ENCODE data around the gene EFCC1. TPM values are rescaled to one million over a fixed set of nuclear protein-coding genes. Genes with fewer than 3 reads are reported as not detected.

EFCC1 gene
- total and polyA plus RNA-seq, 2 of the 13 experiments (the other 11 are each of a cell fraction or from before 2014, with no cell fraction given) = not detected

GRCh38 chr3:129026728-129027543, 25.8 kb downstream of the EFCC1 start (continued):
- TF ChIP-seq HNF1A (IDR thresholded peaks at IDR 0.05; ENCODE audit: low read depth) = no peak
- TF ChIP-seq HNF1A (CRISPR knock-in tag; IDR thresholded peaks at IDR 0.05; ENCODE audit: borderline replicate concordance) = no peak
- no peak for TF ChIP-seq SRSF4 (IDR thresholded peaks at IDR 0.05; ENCODE audit: low read depth, low read length, poor library complexity, severe bottlenecking)
- TF ChIP-seq ZNF574 (CRISPR knock-in tag; IDR thresholded peaks at IDR 0.05) = peak; percentile 54; the same call in 1 of the 2 replicates
- no peak for TF ChIP-seq ZNF761 (CRISPR knock-in tag; conservative IDR thresholded peaks at IDR 0.05)
- TF ChIP-seq ZNF775 (CRISPR knock-in tag; IDR thresholded peaks at IDR 0.05; ENCODE audit: borderline replicate concordance) = no peak
- TF ChIP-seq MAFK (conservative IDR thresholded peaks at IDR 0.05 in 1 of 2, IDR thresholded peaks at IDR 0.05 in 1 of 2; ENCODE audit: low read length in 2 of 2) = no peak
- TF ChIP-seq RELA (CRISPR knock-in tag; IDR thresholded peaks at IDR 0.05) = no peak
- TF ChIP-seq HNRNPUL1 (IDR thresholded peaks at IDR 0.05; ENCODE audit: low read depth, low read length) = no peak
- peak; percentile 42 for TF ChIP-seq GABPA (IDR thresholded peaks at IDR 0.05; ENCODE audit: low read depth, low read length)
- TF ChIP-seq GABPA (CRISPR knock-in tag; IDR thresholded peaks at IDR 0.05; ENCODE audit: low read depth) = peak; percentile 78
- TF ChIP-seq ZNF530 (CRISPR knock-in tag; IDR thresholded peaks at IDR 0.05; ENCODE audit: low read depth) = no peak
- TF ChIP-seq ZNF747 (CRISPR knock-in tag; IDR thresholded peaks at IDR 0.05; ENCODE audit: borderline replicate concordance) = no peak
- no peak for TF ChIP-seq RXRA (CRISPR knock-in tag; IDR thresholded peaks at IDR 0.05)
- TF ChIP-seq GLMP (CRISPR knock-in tag; IDR thresholded peaks at IDR 0.05; ENCODE audit: borderline replicate concordance) = no peak
- no peak for TF ChIP-seq ZNF792 (CRISPR knock-in tag; IDR thresholded peaks at IDR 0.05)
- no peak for TF ChIP-seq RFX3 (CRISPR knock-in tag; IDR thresholded peaks at IDR 0.05)
- no peak for TF ChIP-seq CHD4 (IDR thresholded peaks at IDR 0.05; ENCODE audit: borderline replicate concordance, low read length)
- TF ChIP-seq ELF3 (CRISPR knock-in tag; IDR thresholded peaks at IDR 0.05) = peak; percentile 38; the same call in 1 of the 2 replicates
- TF ChIP-seq ZNF12 (CRISPR knock-in tag; IDR thresholded peaks at IDR 0.05) = no peak
- TF ChIP-seq ADNP (CRISPR knock-in tag; IDR thresholded peaks at IDR 0.05) = no peak
- no peak for TF ChIP-seq FOXK2 (IDR thresholded peaks at IDR 0.05)
- 0 out of 2 replicates have a peak, but pooled peaks have one; percentile 31 for TF ChIP-seq JUNB (CRISPR knock-in tag; IDR thresholded peaks at IDR 0.05; ENCODE audit: borderline replicate concordance)
- no peak for TF ChIP-seq ZNF552 (CRISPR knock-in tag; IDR thresholded peaks at IDR 0.05; ENCODE audit: borderline replicate concordance)

Measured in HepG2 (cell line).